GM19240 (cell line): ENCODE data around the gene HAGHL.
"Not testable (repeated sequence)": the region's sequence is repeated elsewhere in the genome, so short reads cannot be mapped to it uniquely, and the experiment has no call there.

Experiments used
- DNase-seq: peaks from one replicate; pipeline ENCODE4 v3.0.0; 2011; ENCODE audit warnings: low spot score; ENCODE audit not compliant: insufficient read length

HAGHL gene

GRCh38 chr16:770411-770810, 43.5 kb downstream of the HAGHL start:
- DNase-seq = no peak

GRCh38 chr16:772959-773358, 46.1 kb downstream of the HAGHL start:
- no peak for DNase-seq

GRCh38 chr16:774086-775001, 47.4 kb downstream of the HAGHL start:
- DNase-seq = no peak

DNA sequence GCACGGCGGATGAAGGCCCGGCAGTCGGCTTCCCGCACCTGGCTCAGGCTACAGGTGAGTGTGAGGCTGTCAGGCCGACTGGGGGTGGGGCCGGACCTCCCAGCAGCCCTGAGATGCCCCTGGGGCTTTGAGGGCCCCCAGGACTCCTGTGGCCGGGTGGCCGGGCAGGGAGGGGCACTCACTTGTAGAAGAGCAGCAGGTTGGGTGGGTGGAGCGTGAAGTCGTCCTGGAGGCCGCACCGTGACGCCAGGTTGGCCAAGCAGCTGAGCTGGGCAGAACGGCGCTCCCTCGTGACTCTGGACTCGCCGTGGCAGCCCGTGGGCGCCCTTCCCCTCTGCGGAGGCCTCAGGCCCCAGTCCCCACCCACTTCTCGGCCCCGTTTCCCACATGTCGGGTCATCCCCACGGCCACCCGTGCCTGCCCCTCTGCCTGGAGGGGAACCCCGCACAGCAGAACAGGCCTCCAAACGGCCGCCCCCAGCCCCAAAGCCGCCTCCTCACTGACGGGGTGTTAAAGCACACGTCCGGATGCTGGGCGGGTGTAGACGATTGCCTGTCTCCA, 48.4 kb downstream of the HAGHL start:
- DNase-seq = no peak

DNA sequence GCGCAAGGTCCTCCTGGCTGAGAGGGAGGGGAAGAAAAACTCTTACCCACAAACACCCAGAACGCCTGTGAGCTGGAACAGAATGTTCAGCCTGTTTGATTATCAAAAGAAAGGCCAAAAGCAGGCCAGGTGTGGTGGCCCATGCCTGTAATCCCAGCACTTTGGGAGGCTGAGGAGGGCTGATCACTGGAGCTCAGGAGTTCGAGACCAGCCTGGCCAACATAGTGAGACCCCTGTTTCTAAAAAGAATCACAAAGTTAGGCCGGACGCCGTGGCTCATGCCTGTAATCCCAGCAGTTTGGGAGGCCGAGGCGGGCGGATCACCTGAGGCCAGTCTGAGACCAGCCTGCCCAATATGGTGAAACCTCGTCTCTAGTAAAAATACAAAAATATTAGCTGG, 49.4 kb downstream of the HAGHL start:
- not testable (repeated sequence) for DNase-seq

DNA sequence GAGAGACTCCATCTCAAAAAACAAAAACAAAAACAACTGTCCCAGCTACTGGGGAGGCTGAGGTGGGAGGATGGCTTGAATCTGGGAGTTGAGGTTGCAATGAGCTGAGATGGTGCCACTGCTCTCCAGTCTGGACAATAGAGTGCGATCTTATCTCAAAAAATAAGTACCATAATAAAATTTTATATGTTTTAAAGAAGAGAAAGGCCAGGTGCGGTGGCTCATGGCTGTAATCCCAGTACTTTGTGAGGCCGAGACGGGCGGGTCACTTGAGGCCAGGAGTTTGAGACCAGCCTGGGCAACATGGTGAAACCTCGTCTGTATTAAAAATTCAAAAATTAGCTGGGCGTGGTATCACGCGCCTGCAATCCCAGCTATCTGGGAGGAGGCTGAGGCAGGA, 49.9 kb downstream of the HAGHL start:
- no peak for DNase-seq

DNA sequence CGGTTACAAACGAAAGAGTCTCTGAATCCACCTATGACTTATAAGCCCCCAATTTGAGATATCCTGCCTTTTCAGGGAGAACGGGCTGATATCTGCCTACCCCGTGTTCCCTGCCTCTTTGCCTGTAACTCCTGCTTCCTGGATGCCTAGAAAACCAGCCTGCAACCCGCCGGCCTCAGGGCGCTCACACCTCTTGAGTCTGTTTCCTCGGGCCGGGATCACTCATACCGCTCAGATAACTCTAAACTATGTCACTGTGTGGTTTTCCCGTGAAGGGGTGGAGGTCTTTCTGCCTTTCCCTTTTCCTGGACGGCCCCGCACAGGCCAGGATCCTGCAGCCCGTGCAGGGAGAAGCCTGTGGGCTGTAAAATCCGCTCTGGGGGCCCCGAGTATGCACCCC, 50.9 kb downstream of the HAGHL start:
- no peak for DNase-seq

GRCh38 chr16:778447-778846, 51.5 kb downstream of the HAGHL start:
- DNase-seq = no peak

DNA sequence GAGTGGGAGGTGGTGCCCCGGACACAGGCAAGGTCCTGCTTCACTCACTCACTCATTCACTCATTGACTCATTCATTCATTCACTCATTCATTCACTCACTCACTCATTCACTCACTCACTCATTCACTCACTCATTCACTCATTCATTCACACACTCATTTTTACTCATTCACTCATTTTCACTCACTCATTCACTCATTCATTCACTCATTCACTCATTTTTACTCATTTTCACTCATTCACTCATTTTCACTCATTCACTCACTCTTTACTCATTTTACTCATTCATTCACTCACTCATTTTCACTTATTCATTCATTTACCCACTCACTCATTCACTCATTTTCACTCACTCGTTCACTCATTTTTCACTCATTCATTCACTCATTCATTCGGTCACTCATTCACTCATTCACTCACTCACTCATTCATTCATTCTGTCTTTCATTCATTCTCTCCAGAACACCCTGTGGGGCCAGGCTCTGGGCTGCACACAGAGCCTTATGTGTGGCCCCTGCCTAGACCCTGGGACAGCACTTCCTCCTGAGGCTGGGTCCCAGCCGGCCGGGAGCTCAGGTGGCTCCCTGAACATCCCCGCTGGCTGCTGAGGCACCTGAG, 52.1 kb downstream of the HAGHL start:
- DNase-seq = no peak
